ENCODE results near the gene ACOXL. TPM values are rescaled to one million over a fixed set of nuclear protein-coding genes. Genes with fewer than 3 reads are reported as not detected.

The ACOXL gene
- total RNA-seq, 1 donor from 2014 or later, result not detected

- H3K9ac ChIP-seq (ENCODE audit: low read depth in 1 of 3, low read length in 3 of 3), result no peak overlapping the region
- H3K36me3 ChIP-seq (ENCODE audit: control insufficient read depth in 3 of 3, insufficient read depth in 3 of 3, low read length in 3 of 3), result no peaks in the 10 kb centered on the region
- no peak overlapping the region for H3K4me3 ChIP-seq (ENCODE audit: low read length in 3 of 3)
- H3K4me1 ChIP-seq (ENCODE audit: control insufficient read depth in 3 of 3, insufficient read depth in 3 of 3, low read length in 3 of 3), result peaks cover 0 to 14% (median 10%) of the 10 kb centered on the region in 3 donors
- H3K27me3 ChIP-seq (ENCODE audit: control insufficient read depth in 3 of 3, insufficient read depth in 3 of 3, low read length in 3 of 3), result peaks cover 0 to 5% (median 5%) of the 10 kb centered on the region in 3 donors
- H3K27ac ChIP-seq (ENCODE audit: low read depth, low read length), result no peak overlapping the region
- H3K9me3 ChIP-seq (ENCODE audit: control insufficient read depth in 3 of 3, low read length in 3 of 3), result no peaks in the 10 kb centered on the region
Observed at GRCh38 chr2:111052621-111053020, 320.2 kb downstream of the ACOXL start.

- no peak overlapping the region for H3K9ac ChIP-seq (ENCODE audit: low read depth in 1 of 3, low read length in 3 of 3)
- H3K36me3 ChIP-seq (ENCODE audit: control insufficient read depth in 3 of 3, insufficient read depth in 3 of 3, low read length in 3 of 3), result no peaks in the 10 kb centered on the region
- peaks cover 0 to 5% (median 5%) of the 10 kb centered on the region in 3 donors for H3K27me3 ChIP-seq (ENCODE audit: control insufficient read depth in 3 of 3, insufficient read depth in 3 of 3, low read length in 3 of 3)
- H3K27ac ChIP-seq (ENCODE audit: low read depth, low read length), result no peak overlapping the region
- H3K4me1 ChIP-seq (ENCODE audit: control insufficient read depth in 3 of 3, insufficient read depth in 3 of 3, low read length in 3 of 3), result peaks cover 0 to 14% (median 10%) of the 10 kb centered on the region in 3 donors
- no peak overlapping the region for H3K4me3 ChIP-seq (ENCODE audit: low read length in 3 of 3)
- H3K9me3 ChIP-seq (ENCODE audit: control insufficient read depth in 3 of 3, low read length in 3 of 3), result no peaks in the 10 kb centered on the region
Observed at GRCh38 chr2:111053266-111053665, 320.9 kb downstream of the ACOXL start.

- Histone ChIP-seq H3K4me1 (ENCODE audit: control insufficient read depth in 3 of 3, insufficient read depth in 3 of 3, low read length in 3 of 3) (peaks cover 0 to 14% (median 10%) of the 10 kb centered on the region in 3 donors), H3K27ac (ENCODE audit: low read depth, low read length) (no peak overlapping the region), H3K9me3 (ENCODE audit: control insufficient read depth in 3 of 3, low read length in 3 of 3) (no peaks in the 10 kb centered on the region), H3K36me3 (ENCODE audit: control insufficient read depth in 3 of 3, insufficient read depth in 3 of 3, low read length in 3 of 3) (no peaks in the 10 kb centered on the region), H3K27me3 (ENCODE audit: control insufficient read depth in 3 of 3, insufficient read depth in 3 of 3, low read length in 3 of 3) (peaks cover 0 to 5% (median 5%) of the 10 kb centered on the region in 3 donors), H3K9ac (ENCODE audit: low read depth in 1 of 3, low read length in 3 of 3) (no peak overlapping the region), H3K4me3 (ENCODE audit: low read length in 3 of 3) (no peak overlapping the region)
Observed at GRCh38 chr2:111053825-111054515, 321.6 kb downstream of the ACOXL start.

GRCh38 chr2:111054791-111055691, 322.7 kb downstream of the ACOXL start:
- Histone ChIP-seq H3K4me3 (ENCODE audit: low read length in 3 of 3) (no peak overlapping the region), H3K27ac (ENCODE audit: low read depth, low read length) (no peak overlapping the region), H3K27me3 (ENCODE audit: control insufficient read depth in 3 of 3, insufficient read depth in 3 of 3, low read length in 3 of 3) (peaks cover 0 to 5% (median 5%) of the 10 kb centered on the region in 3 donors), H3K36me3 (ENCODE audit: control insufficient read depth in 3 of 3, insufficient read depth in 3 of 3, low read length in 3 of 3) (no peaks in the 10 kb centered on the region), H3K9ac (ENCODE audit: low read depth in 1 of 3, low read length in 3 of 3) (no peak overlapping the region), H3K4me1 (ENCODE audit: control insufficient read depth in 3 of 3, insufficient read depth in 3 of 3, low read length in 3 of 3) (peaks cover 0 to 14% (median 10%) of the 10 kb centered on the region in 3 donors), H3K9me3 (ENCODE audit: control insufficient read depth in 3 of 3, low read length in 3 of 3) (peaks cover 0 to 2% (median 0%) of the 10 kb centered on the region in 3 donors)

GRCh38 chr2:111055735-111056134, 323.4 kb downstream of the ACOXL start:
- Histone ChIP-seq H3K9ac (ENCODE audit: low read depth in 1 of 3, low read length in 3 of 3) (no peak overlapping the region), H3K4me1 (ENCODE audit: control insufficient read depth in 3 of 3, insufficient read depth in 3 of 3, low read length in 3 of 3) (peaks cover 0 to 14% (median 10%) of the 10 kb centered on the region in 3 donors), H3K4me3 (ENCODE audit: low read length in 3 of 3) (no peak overlapping the region), H3K36me3 (ENCODE audit: control insufficient read depth in 3 of 3, insufficient read depth in 3 of 3, low read length in 3 of 3) (no peaks in the 10 kb centered on the region), H3K9me3 (ENCODE audit: control insufficient read depth in 3 of 3, low read length in 3 of 3) (peaks cover 0 to 2% (median 0%) of the 10 kb centered on the region in 3 donors), H3K27me3 (ENCODE audit: control insufficient read depth in 3 of 3, insufficient read depth in 3 of 3, low read length in 3 of 3) (peaks cover 0 to 5% (median 5%) of the 10 kb centered on the region in 3 donors), H3K27ac (ENCODE audit: low read depth, low read length) (no peak overlapping the region)

- H3K4me1 ChIP-seq (ENCODE audit: control insufficient read depth in 3 of 3, insufficient read depth in 3 of 3, low read length in 3 of 3), result peaks cover 0 to 14% (median 10%) of the 10 kb centered on the region in 3 donors
- no peak overlapping the region for H3K9ac ChIP-seq (ENCODE audit: low read depth in 1 of 3, low read length in 3 of 3)
- no peak overlapping the region for H3K4me3 ChIP-seq (ENCODE audit: low read length in 3 of 3)
- no peaks in the 10 kb centered on the region for H3K36me3 ChIP-seq (ENCODE audit: control insufficient read depth in 3 of 3, insufficient read depth in 3 of 3, low read length in 3 of 3)
- H3K27ac ChIP-seq (ENCODE audit: low read depth, low read length), result no peak overlapping the region
- peaks cover 0 to 5% (median 5%) of the 10 kb centered on the region in 3 donors for H3K27me3 ChIP-seq (ENCODE audit: control insufficient read depth in 3 of 3, insufficient read depth in 3 of 3, low read length in 3 of 3)
- peaks cover 0 to 2% (median 0%) of the 10 kb centered on the region in 3 donors for H3K9me3 ChIP-seq (ENCODE audit: control insufficient read depth in 3 of 3, low read length in 3 of 3)
Observed at GRCh38 chr2:111057045-111057444, 324.7 kb downstream of the ACOXL start.

GRCh38 chr2:111057721-111058120, 325.3 kb downstream of the ACOXL start:
- Histone ChIP-seq H3K27me3 (ENCODE audit: control insufficient read depth in 3 of 3, insufficient read depth in 3 of 3, low read length in 3 of 3) (peaks cover 0 to 5% (median 5%) of the 10 kb centered on the region in 3 donors), H3K9me3 (ENCODE audit: control insufficient read depth in 3 of 3, low read length in 3 of 3) (peaks cover 0 to 2% (median 0%) of the 10 kb centered on the region in 3 donors), H3K4me3 (ENCODE audit: low read length in 3 of 3) (no peak overlapping the region), H3K9ac (ENCODE audit: low read depth in 1 of 3, low read length in 3 of 3) (no peak overlapping the region), H3K36me3 (ENCODE audit: control insufficient read depth in 3 of 3, insufficient read depth in 3 of 3, low read length in 3 of 3) (no peaks in the 10 kb centered on the region), H3K4me1 (ENCODE audit: control insufficient read depth in 3 of 3, insufficient read depth in 3 of 3, low read length in 3 of 3) (peaks cover 0 to 14% (median 8%) of the 10 kb centered on the region in 3 donors), H3K27ac (ENCODE audit: low read depth, low read length) (no peak overlapping the region)

GRCh38 chr2:111058264-111058663, 325.9 kb downstream of the ACOXL start:
- no peaks in the 10 kb centered on the region for H3K36me3 ChIP-seq (ENCODE audit: control insufficient read depth in 3 of 3, insufficient read depth in 3 of 3, low read length in 3 of 3)
- H3K4me3 ChIP-seq (ENCODE audit: low read length in 3 of 3), result no peak overlapping the region
- H3K27ac ChIP-seq (ENCODE audit: low read depth, low read length), result no peak overlapping the region
- peaks cover 0 to 5% (median 5%) of the 10 kb centered on the region in 3 donors for H3K27me3 ChIP-seq (ENCODE audit: control insufficient read depth in 3 of 3, insufficient read depth in 3 of 3, low read length in 3 of 3)
- no peak overlapping the region for H3K9ac ChIP-seq (ENCODE audit: low read depth in 1 of 3, low read length in 3 of 3)
- H3K4me1 ChIP-seq (ENCODE audit: control insufficient read depth in 3 of 3, insufficient read depth in 3 of 3, low read length in 3 of 3), result peaks cover 0 to 9% (median 4%) of the 10 kb centered on the region in 3 donors
- H3K9me3 ChIP-seq (ENCODE audit: control insufficient read depth in 3 of 3, low read length in 3 of 3), result peaks cover 0 to 2% (median 0%) of the 10 kb centered on the region in 3 donors

GRCh38 chr2:111061191-111061590, 328.8 kb downstream of the ACOXL start:
- peaks cover 0 to 6% (median 0%) of the 10 kb centered on the region in 3 donors for H3K9me3 ChIP-seq (ENCODE audit: control insufficient read depth in 3 of 3, low read length in 3 of 3)
- no peaks in the 10 kb centered on the region for H3K36me3 ChIP-seq (ENCODE audit: control insufficient read depth in 3 of 3, insufficient read depth in 3 of 3, low read length in 3 of 3)
- no peaks in the 10 kb centered on the region for H3K27me3 ChIP-seq (ENCODE audit: control insufficient read depth in 3 of 3, insufficient read depth in 3 of 3, low read length in 3 of 3)
- no peak overlapping the region for H3K4me3 ChIP-seq (ENCODE audit: low read length in 3 of 3)
- H3K4me1 ChIP-seq (ENCODE audit: control insufficient read depth in 3 of 3, insufficient read depth in 3 of 3, low read length in 3 of 3), result no peaks in the 10 kb centered on the region
- no peak overlapping the region for H3K27ac ChIP-seq (ENCODE audit: low read depth, low read length)
- H3K9ac ChIP-seq (ENCODE audit: low read depth in 1 of 3, low read length in 3 of 3), result no peak overlapping the region
